Measurements from ENCODE around the gene ITCH.
"Not testable (repeated sequence)": the region's sequence is repeated elsewhere in the genome, so short reads cannot be mapped to it uniquely, and the experiment has no call there.

Gene ITCH

DNA sequence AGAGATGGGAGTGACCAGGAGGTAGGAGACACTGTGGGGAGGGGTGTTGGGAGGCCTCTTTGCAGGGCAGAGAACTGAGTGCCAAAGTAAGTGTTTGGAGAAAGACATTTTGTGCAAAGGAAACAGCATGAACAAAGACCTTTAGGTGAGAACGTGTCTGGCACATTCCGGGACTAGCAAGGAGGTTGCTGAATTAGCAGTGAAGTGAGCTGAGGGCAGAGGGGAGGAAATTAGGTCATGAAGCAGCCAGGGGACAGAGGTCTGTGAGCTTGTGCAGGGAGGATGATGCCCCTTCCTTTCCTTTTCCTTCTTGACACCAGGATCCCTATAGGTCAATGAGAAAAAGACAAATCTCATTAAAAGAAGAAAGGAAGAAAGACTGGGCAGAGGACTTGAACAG, 38.5 kb upstream of the ITCH start:
- DNase-seq (ENCODE audit: extremely low read depth, low read depth), result no peak
- TF ChIP-seq, protein P1, sequence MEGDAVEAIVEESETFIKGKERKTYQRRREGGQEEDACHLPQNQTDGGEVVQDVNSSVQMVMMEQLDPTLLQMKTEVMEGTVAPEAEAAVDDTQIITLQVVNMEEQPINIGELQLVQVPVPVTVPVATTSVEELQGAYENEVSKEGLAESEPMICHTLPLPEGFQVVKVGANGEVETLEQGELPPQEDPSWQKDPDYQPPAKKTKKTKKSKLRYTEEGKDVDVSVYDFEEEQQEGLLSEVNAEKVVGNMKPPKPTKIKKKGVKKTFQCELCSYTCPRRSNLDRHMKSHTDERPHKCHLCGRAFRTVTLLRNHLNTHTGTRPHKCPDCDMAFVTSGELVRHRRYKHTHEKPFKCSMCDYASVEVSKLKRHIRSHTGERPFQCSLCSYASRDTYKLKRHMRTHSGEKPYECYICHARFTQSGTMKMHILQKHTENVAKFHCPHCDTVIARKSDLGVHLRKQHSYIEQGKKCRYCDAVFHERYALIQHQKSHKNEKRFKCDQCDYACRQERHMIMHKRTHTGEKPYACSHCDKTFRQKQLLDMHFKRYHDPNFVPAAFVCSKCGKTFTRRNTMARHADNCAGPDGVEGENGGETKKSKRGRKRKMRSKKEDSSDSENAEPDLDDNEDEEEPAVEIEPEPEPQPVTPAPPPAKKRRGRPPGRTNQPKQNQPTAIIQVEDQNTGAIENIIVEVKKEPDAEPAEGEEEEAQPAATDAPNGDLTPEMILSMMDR (IDR thresholded peaks at IDR 0.05; ENCODE audit: low read depth, low read length, missing control alignments), result no peak
- no peak overlapping the region for H3K4me3 ChIP-seq (replicated peaks; ENCODE audit: low read depth, low read length)

GRCh38 chr20:34328207-34328606, 34.9 kb upstream of the ITCH start:
- not testable (repeated sequence) for DNase-seq (ENCODE audit: extremely low read depth, low read depth); H3K4me3 ChIP-seq (replicated peaks; ENCODE audit: low read depth, low read length)

- no peak overlapping the region for H3K4me3 ChIP-seq (replicated peaks; ENCODE audit: low read depth, low read length)
- no peak for DNase-seq (ENCODE audit: extremely low read depth, low read depth)
- TF ChIP-seq, protein P1 (IDR thresholded peaks at IDR 0.05; ENCODE audit: low read depth, low read length, missing control alignments), result no peak
Observed at GRCh38 chr20:34328928-34329677, 34.0 kb upstream of the ITCH start.

- DNase-seq (ENCODE audit: extremely low read depth, low read depth); H3K4me3 ChIP-seq (replicated peaks; ENCODE audit: low read depth, low read length): not testable (repeated sequence)
Observed at GRCh38 chr20:34330861-34331544, 32.1 kb upstream of the ITCH start.

DNA sequence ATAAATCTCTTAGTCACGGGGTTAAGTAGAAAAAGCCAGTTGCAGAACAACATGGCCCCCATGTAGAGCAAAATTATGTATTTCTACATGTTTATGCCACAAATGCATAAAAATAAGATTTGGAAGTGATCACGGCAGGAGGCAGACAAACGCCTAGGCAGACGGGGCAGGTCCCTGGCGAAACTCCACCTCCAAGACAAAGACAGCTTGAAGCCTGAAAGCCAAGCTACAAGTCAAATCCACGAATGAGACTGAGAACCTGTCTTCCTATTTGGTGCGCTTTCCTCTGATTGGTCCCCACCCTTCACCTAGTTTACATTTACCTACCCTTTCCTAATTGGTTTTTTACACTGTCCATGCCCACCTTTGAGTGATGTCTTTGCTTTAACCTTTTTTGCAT, 31.2 kb upstream of the ITCH start:
- H3K4me3 ChIP-seq (replicated peaks; ENCODE audit: low read depth, low read length), result no peak overlapping the region
- TF ChIP-seq, protein P1 (IDR thresholded peaks at IDR 0.05; ENCODE audit: low read depth, low read length, missing control alignments), result no peak

GRCh38 chr20:34332262-34332920, 30.7 kb upstream of the ITCH start:
- TF ChIP-seq, protein P1 (IDR thresholded peaks at IDR 0.05; ENCODE audit: low read depth, low read length, missing control alignments), result no peak
- no peak for DNase-seq (ENCODE audit: extremely low read depth, low read depth)
- H3K4me3 ChIP-seq (replicated peaks; ENCODE audit: low read depth, low read length), result no peak overlapping the region

More for the DNA sequence above, 31.2 kb upstream of the ITCH start:
- no peak for DNase-seq (ENCODE audit: extremely low read depth, low read depth)

GRCh38 chr20:34333786-34334185, 29.3 kb upstream of the ITCH start:
- TF ChIP-seq, protein P1 (IDR thresholded peaks at IDR 0.05; ENCODE audit: low read depth, low read length, missing control alignments), result no peak
- H3K4me3 ChIP-seq (replicated peaks; ENCODE audit: low read depth, low read length), result no peak overlapping the region
- no peak for DNase-seq (ENCODE audit: extremely low read depth, low read depth)

Data from HFF-Myc (cell line).